K562 (cell line): ENCODE results near the gene GGNBP2. TPM values are rescaled to one million over a fixed set of nuclear protein-coding genes. Genes with fewer than 3 reads are reported as not detected.
A peak's percentile ranks its signal among the peaks of the same experiment; 100 is the strongest.

Experiments
- ATAC-seq: fragments of 200-7000 bp; cut with Tn5 transposase; 3 replicates; pipeline ENCODE4 v1.9.1; 2020; ENCODE audit warnings: moderate library complexity
- BruUV-seq: library from RNA; stranded (reverse); fragments of 400-500 nt; replicated peaks from 2 replicates; lab custom pipeline; 2021; lab: Mats Ljungman, UMichigan
- CTCF ChIA-PET: fragments of 300-600 bp; formaldehyde crosslinking; extraction: SDS; loops from one replicate; lab custom pipeline; 2021; ENCODE audit warnings: low intra/inter-chr PET ratio; lab: Yijun Ruan, JAX
- POLR2A ChIA-PET: fragments of 300-600, 350-650 bp; sonication (Branson Sonifier 250); formaldehyde crosslinking; extraction: SDS; loops from one replicate; lab custom pipeline; 2021; ENCODE audit warnings: antibody characterized with exemption, inconsistent platforms; lab: Yijun Ruan, JAX
- DNase-seq, 4 experiments: peaks; one replicate each; pipeline versions ENCODE4 v3.0.0 to v3.0.0-alpha.2; 2011 to 2018; ENCODE audit warnings: low spot score in 3 of 4, mixed read lengths in 3 of 4; ENCODE audit errors: extremely low read depth in 1 of 4
- FAIRE-seq: peaks from 2 replicates; lab custom pipeline; 2011; peaks lifted over from hg19 to GRCh38; lab: Jason Lieb, UNC
- H2AFZ ChIP-seq: 2 replicates; pipeline ENCODE4 v1.6.0; 2011; ENCODE audit warnings: low read depth, low read length, control low read depth, inconsistent platforms
- H3K27ac ChIP-seq: fragments of 200-600 bp; 3 replicates; pipeline ENCODE4 v1.8.0; 2011; ENCODE audit warnings: low read depth, mild to moderate bottlenecking, control low read depth, inconsistent platforms, low read length, moderate library complexity, mixed read lengths; ENCODE audit errors: extremely low read depth
- H3K27me3 ChIP-seq, 2 experiments: fragments of 300-600 bp in 1 of 2; 2 replicates in 1 of 2; 3 replicates in 1 of 2; pipeline versions ENCODE4 v1.6.0 to v1.8.0; 2011; ENCODE audit warnings: inconsistent platforms in 2 of 2, low read length in 2 of 2, mild to moderate bottlenecking in 1 of 2, mixed read lengths in 1 of 2, moderate library complexity in 1 of 2; ENCODE audit not compliant: control insufficient read depth in 2 of 2, insufficient read depth in 2 of 2
- H3K36me3 ChIP-seq: fragments of 300-600 bp; 3 replicates; pipeline ENCODE4 v1.8.0; 2011; ENCODE audit warnings: mild to moderate bottlenecking, low read length, inconsistent platforms; ENCODE audit not compliant: control insufficient read depth, insufficient read depth
- H3K4me1 ChIP-seq, 2 experiments: fragments of 200-600 bp in 1 of 2; replicated peaks in 1 of 2; 2 replicates in 1 of 2; 3 replicates in 1 of 2; pipeline versions ENCODE4 v1.5.1 to v1.8.0; 2011; ENCODE audit warnings: inconsistent platforms in 2 of 2, low read length in 2 of 2, mild to moderate bottlenecking in 1 of 2, mixed read lengths in 1 of 2, moderate library complexity in 1 of 2; ENCODE audit not compliant: control insufficient read depth in 2 of 2, insufficient read depth in 2 of 2
- H3K4me2 ChIP-seq: 2 replicates; pipeline ENCODE4 v1.6.1; 2011; ENCODE audit warnings: low read length, control low read depth, inconsistent platforms, mixed read lengths; ENCODE audit not compliant: insufficient read depth
- H3K4me3 ChIP-seq: fragments of 200-600 bp; sonication (generic), shearing (Covaris generic); 2 replicates; pipeline ENCODE4 v1.5.1; 2016; ENCODE audit warnings: control low read depth, inconsistent platforms
- H3K79me2 ChIP-seq: fragments of 200-600 bp; 3 replicates; pipeline ENCODE4 v1.8.0; 2011; ENCODE audit warnings: low read length, inconsistent platforms; ENCODE audit not compliant: control insufficient read depth, insufficient read depth
- H3K9ac ChIP-seq, 2 experiments: 2 replicates each; pipeline versions ENCODE4 v1.6.0 to v1.6.1; 2011; ENCODE audit warnings: low read depth in 2 of 2, low read length in 2 of 2, control low read depth in 1 of 2, inconsistent platforms in 1 of 2, mild to moderate bottlenecking in 1 of 2, mixed read lengths in 1 of 2; ENCODE audit not compliant: insufficient read depth in 1 of 2
- H3K9me1 ChIP-seq: one replicate; pipeline ENCODE4 v1.6.0; 2011; ENCODE audit warnings: inconsistent platforms, mild to moderate bottlenecking, low read length, moderate library complexity; ENCODE audit not compliant: control insufficient read depth, insufficient read depth
- H3K9me3 ChIP-seq: replicated peaks from 2 replicates; pipeline ENCODE4 v1.5.1; 2011; ENCODE audit warnings: low read depth, low read length, inconsistent platforms; ENCODE audit not compliant: control insufficient read depth, insufficient read depth
- H4K20me1 ChIP-seq: replicated peaks from 2 replicates; pipeline ENCODE4 v1.6.1; 2011; ENCODE audit warnings: low read length, inconsistent platforms, mixed read lengths; ENCODE audit not compliant: control insufficient read depth, insufficient read depth
- BRD9 ChIP-seq: fragments of 450-650 bp; IDR thresholded peaks from 2 replicates; pipeline ENCODE4 v1.6.1; 2018; ENCODE audit warnings: low read depth; ENCODE audit not compliant: partially characterized antibody
- HLTF ChIP-seq: fragments of 450-650 bp; IDR thresholded peaks from 2 replicates; pipeline ENCODE4 v1.6.1; 2016
- JUND ChIP-seq, 2 experiments: IDR thresholded peaks; 2 replicates in 1 of 2; 3 replicates in 1 of 2; pipeline ENCODE4 v1.6.1; 2011; ENCODE audit warnings: borderline replicate concordance in 2 of 2, low read depth in 2 of 2, low read length in 2 of 2, improper control_type of control experiment in 1 of 2, missing biosample characterization in 1 of 2, missing genetic modification characterization in 1 of 2, missing genetic modification reagents in 1 of 2
- PML ChIP-seq: IDR thresholded peaks from 2 replicates; pipeline ENCODE4 v1.6.1; 2012; ENCODE audit warnings: low read length, inconsistent platforms
- STAT5B ChIP-seq: fragments of 250-450 bp; sonication (Bioruptor Pico); IDR thresholded peaks from 2 replicates; pipeline ENCODE4 v1.8.0; 2021; ENCODE audit warnings: mild to moderate bottlenecking, inconsistent platforms
- ZNF140 ChIP-seq: fragments of 250-450 bp; sonication (Bioruptor Pico); IDR thresholded peaks from 2 replicates; pipeline ENCODE4 v1.8.0; 2021; ENCODE audit warnings: moderate library complexity, mild to moderate bottlenecking, inconsistent platforms
- ZNF282 ChIP-seq: sonication (generic); formaldehyde crosslinking; IDR thresholded peaks from 2 replicates; pipeline ENCODE4 v1.8.1; 2023; ENCODE audit warnings: missing genetic modification reagents
- WGBS: fragments of 100-300 bp; shearing (Covaris generic); methylation state at CpG from one replicate; pipeline ENCODE4 v1.1.6; 2016; ENCODE audit warnings: low coverage, mixed read lengths; ENCODE audit not compliant: insufficient coverage; ENCODE audit errors: missing lambda C conversion rate; 5-methylcytosine and 5-hydroxymethylcytosine counted together
- in situ Hi-C: fragments of 300-500 bp; cut with MboI; formaldehyde crosslinking; loops from 4 replicates; pipeline ENCODE4 v1.15.0; 2018; ENCODE audit warnings: inconsistent platforms, mixed read lengths
- intact Hi-C: fragments of 100-400 bp; cut with micrococcal nuclease; formaldehyde crosslinking; loops from 2 replicates; pipeline ENCODE4 v1.14.2; 2022
- polyA plus RNA-seq, 8 experiments: library from polyadenylated mRNA; depleted of rRNA in 4 of 8; stranded (reverse) in 5 of 8; unstranded in 3 of 8; fragments of >200 nt; fragmentation: Nextera tagmentation in 2 of 8; fragmentation: Illumina TruSeq in 1 of 8; extraction: Ambion mirVana in 2 of 8; extraction: Trizol in 1 of 8; gene quantifications; 2 replicates each; pipeline versions ENCODE4 v1.2.1 to v1.2.3, GENCODE V29; 2011 to 2014; ENCODE audit warnings: inconsistent platforms in 1 of 8, missing spikeins in 1 of 8
- total RNA-seq, 7 experiments: library from RNA; depleted of rRNA in 6 of 7; stranded (reverse); fragments of >200 nt in 6 of 7; fragmentation: Illumina TruSeq in 2 of 7; extraction: Trizol in 2 of 7; gene quantifications; 2 replicates each; pipeline versions ENCODE4 v1.2.1 to v1.2.3, GENCODE V29; 2011 to 2021; ENCODE audit warnings: low replicate concordance in 1 of 7

GGNBP2 gene
- total and polyA plus RNA-seq, 9 of the 15 experiments (the other 6 are each of a cell fraction or from before 2014, with no cell fraction given) = 35.7 to 96.6 (median 64.1) TPM

- no peak for ATAC-seq
- H4K20me1 ChIP-seq = no peaks in the 10 kb centered on the region
- intact Hi-C loops (no loop called here), in situ Hi-C loops (no loop called here)
- no peaks in the 10 kb centered on the region for H3K9me1 ChIP-seq
- ChIA-PET POLR2A (interaction anchor here (2.9 kb wide), 1 partner anchor 11 kb away, joined by 18 read pairs; no protein-coding TSS in a partner anchor), CTCF (no interaction called here)
- H3K4me2 ChIP-seq = no peak overlapping the region
- H3K4me1 ChIP-seq = peaks cover 0 to 3% of the 10 kb centered on the region in 2 experiments; a peak in 1 of 5 replicates
- no TSS peak for BruUV-seq
- whole genome bisulfite sequencing = 94% methylated on average over 2 of the region's 6 CpGs
- peak in 1 of 4 experiments; percentile 20 for DNase-seq
- no peak overlapping the region for H3K9ac ChIP-seq
- H2AFZ ChIP-seq = no peak overlapping the region
- H3K27ac ChIP-seq = no peak overlapping the region
- peaks cover 95% of the 10 kb centered on the region for H3K36me3 ChIP-seq
- no peaks in the 10 kb centered on the region for H3K79me2 ChIP-seq
- H3K9me3 ChIP-seq = no peaks in the 10 kb centered on the region
- TF ChIP-seq PML (no peak), ZNF140 (no peak), BRD9 (no peak), HLTF (no peak), JUND (IDR thresholded peaks at IDR 0.05; ENCODE audit: borderline replicate concordance, low read depth, low read length) (no peak), JUND (tag; IDR thresholded peaks at IDR 0.05; ENCODE audit: borderline replicate concordance, low read depth, low read length) (no peak), STAT5B (no peak), ZNF282 (CRISPR knock-in tag) (no peak)
- TF ChIP-seq, all 486 proteins: peak for 0
- no peak for FAIRE-seq
- Histone ChIP-seq H3K27me3 (no peaks in the 10 kb centered on the region), H3K4me3 (no peak overlapping the region)
These were observed 42.8 kb upstream of the GGNBP2 start for GRCh38 chr17:36501963-36502362.
